GM20431 (cell line): ENCODE measurements around the gene MSANTD3.

Experiments
- in situ Hi-C: fragments of 300-500 bp; cut with MseI, MboI; formaldehyde crosslinking; loops from one replicate; pipeline ENCODE4 v1.15.0; 2020; ENCODE audit warnings: low sequenced_read_pairs; ENCODE audit not compliant: unreplicated experiment

Gene MSANTD3

DNA sequence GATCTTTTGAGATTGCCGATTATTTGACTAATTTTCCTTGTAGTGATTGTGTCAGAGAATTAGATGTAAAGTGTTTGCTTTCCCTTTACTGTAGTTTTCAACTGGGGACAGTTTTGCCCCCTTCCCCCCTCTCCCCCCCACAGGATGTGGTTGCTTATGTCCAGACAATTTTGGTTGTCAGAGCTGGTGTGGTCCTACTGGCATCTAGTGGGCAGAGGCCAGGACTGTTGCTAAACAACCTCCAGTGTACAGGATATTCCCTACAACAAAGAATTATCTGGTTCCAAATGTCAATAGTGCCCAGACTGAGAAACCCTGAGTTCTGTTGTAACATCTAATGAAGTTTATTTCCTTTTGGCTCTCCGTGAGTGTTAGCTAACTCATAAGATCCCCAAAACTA is 66.0 kb downstream of the MSANTD3 start:
- in situ Hi-C loops = no loop called here

- in situ Hi-C loops = no loop called here
These were observed 71.6 kb downstream of the MSANTD3 start for GRCh38 chr9:100498592-100498991.

DNA sequence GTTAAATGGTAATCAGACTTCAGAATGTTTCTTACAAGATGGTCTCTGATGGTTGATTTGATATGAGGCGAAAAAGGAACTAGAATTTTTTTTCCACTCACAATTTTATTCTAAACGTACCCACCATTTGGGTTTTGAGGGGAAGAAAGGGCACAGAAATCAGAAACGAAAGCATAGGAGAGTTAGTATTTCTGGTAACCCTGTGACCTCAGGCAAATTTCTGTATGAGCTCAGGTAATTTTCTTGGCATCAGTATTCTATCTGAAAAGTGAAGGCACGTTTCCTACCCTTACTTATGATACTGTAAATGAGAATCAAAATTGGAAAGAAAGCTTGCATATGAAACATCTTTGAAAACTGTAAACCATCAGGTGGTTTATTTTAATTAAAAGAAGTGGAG is 72.5 kb downstream of the MSANTD3 start:
- in situ Hi-C loops = no loop called here

DNA sequence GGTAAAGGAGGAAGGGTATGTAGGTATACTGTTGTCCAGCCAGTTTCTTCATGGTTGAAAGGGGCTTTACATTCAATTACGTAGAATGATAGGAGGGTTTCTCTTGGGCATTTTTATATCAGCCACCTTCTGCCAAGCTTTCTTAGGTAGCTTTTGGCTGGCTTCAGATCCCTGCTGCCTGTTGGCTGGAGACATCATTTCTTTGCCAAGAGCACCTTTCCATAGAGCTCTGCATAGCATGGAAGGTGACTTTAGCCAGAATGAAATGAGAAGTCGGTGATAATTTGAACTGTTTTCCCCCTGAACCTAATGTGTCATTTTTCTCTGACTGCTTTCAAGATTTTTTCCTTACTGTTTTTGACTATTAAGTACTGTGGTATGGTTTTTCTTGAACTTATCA is 72.9 kb downstream of the MSANTD3 start:
- in situ Hi-C loops = no loop called here
